ENCODE data around the gene GDPD4.

GDPD4 gene

DNA sequence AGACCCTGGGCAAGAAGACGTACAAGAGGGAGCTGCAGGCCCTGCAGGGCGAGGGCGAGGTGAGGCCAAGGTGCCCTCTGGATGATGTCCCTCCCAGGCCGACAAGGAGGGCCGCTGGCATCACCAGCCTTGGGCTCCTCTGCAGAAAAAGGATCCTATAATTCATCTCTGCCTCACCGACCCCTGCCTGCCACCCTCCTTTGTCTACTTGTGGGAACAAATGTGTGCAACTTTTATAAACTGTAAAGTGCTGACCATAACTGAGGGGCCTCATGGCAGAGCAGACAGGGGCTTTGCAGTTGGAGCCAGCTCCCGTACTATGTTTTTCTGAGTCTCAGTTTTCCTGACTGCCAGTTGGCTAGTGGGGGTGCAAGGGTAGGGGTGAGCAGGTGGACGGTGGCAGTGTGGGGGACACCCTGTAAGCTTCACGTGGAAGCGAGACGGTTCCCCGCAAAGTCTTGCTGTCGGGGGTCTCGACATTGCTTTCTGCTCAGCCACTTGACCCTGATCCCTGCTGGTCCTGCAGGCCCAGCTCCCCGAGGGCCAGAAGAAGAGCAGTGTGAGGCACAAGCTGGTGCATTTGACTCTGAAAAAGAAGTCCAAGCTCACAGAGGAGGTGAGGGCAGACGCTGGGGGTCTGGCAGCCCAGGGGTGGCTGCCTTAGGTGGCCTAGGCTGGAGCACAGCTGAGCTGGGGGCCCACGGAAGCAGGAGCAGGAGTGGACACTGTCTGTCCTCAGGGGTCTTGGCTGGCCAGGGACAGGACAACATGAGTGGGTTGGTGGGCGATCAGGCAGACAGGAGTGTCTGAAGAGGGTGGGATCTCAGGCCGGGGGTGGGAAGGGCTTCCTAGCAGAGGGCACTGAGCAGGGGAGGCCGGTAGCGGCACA lies 118.7 kb downstream of the GDPD4 start:
- CTCF ChIA-PET, result interaction anchor here (0.8 kb wide), 1 partner anchor 59 kb away, joined by 3 read pairs; no protein-coding TSS in a partner anchor
- Histone ChIP-seq H3K27ac (ENCODE audit: extremely low read depth, low read depth, low read length) (no peak overlapping the region), H3K36me3 (ENCODE audit: control insufficient read depth in 2 of 2, insufficient read depth in 1 of 2, low read length in 2 of 2) (no peaks in the 10 kb centered on the region), H3K4me3 (ENCODE audit: low read depth, low read length) (no peak overlapping the region), H3K9me3 (ENCODE audit: control insufficient read depth, insufficient read depth, low read depth, low read length) (no peaks in the 10 kb centered on the region), H3K4me1 (ENCODE audit: control insufficient read depth, insufficient read depth, low read length) (no peaks in the 10 kb centered on the region)
- TF ChIP-seq ZNF768 (tag by site-specific recombination; IDR thresholded peaks at IDR 0.05) (no peak), ZNF843 (tag by site-specific recombination; IDR thresholded peaks at IDR 0.05) (no peak), ZNF596 (tag by site-specific recombination; IDR thresholded peaks at IDR 0.05) (no peak), ZNF792 (tag by site-specific recombination; IDR thresholded peaks at IDR 0.05) (no peak), ZNF266 (tag by site-specific recombination; IDR thresholded peaks at IDR 0.05; ENCODE audit: low read depth) (no peak), ZFP37 (tag by site-specific recombination; IDR thresholded peaks at IDR 0.05) (no peak), ZNF391 (tag by site-specific recombination; IDR thresholded peaks at IDR 0.05; ENCODE audit: borderline replicate concordance, low read depth) (no peak), ZBTB7A (tag by site-specific recombination; IDR thresholded peaks at IDR 0.05; ENCODE audit: low read depth) (no peak), KLF16 (tag by site-specific recombination; IDR thresholded peaks at IDR 0.05) (no peak), ZNF830 (tag by site-specific recombination; IDR thresholded peaks at IDR 0.05; ENCODE audit: low read depth) (no peak)
- TF ChIP-seq, protein P1, sequence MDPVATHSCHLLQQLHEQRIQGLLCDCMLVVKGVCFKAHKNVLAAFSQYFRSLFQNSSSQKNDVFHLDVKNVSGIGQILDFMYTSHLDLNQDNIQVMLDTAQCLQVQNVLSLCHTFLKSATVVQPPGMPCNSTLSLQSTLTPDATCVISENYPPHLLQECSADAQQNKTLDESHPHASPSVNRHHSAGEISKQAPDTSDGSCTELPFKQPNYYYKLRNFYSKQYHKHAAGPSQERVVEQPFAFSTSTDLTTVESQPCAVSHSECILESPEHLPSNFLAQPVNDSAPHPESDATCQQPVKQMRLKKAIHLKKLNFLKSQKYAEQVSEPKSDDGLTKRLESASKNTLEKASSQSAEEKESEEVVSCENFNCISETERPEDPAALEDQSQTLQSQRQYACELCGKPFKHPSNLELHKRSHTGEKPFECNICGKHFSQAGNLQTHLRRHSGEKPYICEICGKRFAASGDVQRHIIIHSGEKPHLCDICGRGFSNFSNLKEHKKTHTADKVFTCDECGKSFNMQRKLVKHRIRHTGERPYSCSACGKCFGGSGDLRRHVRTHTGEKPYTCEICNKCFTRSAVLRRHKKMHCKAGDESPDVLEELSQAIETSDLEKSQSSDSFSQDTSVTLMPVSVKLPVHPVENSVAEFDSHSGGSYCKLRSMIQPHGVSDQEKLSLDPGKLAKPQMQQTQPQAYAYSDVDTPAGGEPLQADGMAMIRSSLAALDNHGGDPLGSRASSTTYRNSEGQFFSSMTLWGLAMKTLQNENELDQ (tag by site-specific recombination; IDR thresholded peaks at IDR 0.05; ENCODE audit: low read depth), result no peak
- POLR2A ChIA-PET, result no interaction called here

DNA sequence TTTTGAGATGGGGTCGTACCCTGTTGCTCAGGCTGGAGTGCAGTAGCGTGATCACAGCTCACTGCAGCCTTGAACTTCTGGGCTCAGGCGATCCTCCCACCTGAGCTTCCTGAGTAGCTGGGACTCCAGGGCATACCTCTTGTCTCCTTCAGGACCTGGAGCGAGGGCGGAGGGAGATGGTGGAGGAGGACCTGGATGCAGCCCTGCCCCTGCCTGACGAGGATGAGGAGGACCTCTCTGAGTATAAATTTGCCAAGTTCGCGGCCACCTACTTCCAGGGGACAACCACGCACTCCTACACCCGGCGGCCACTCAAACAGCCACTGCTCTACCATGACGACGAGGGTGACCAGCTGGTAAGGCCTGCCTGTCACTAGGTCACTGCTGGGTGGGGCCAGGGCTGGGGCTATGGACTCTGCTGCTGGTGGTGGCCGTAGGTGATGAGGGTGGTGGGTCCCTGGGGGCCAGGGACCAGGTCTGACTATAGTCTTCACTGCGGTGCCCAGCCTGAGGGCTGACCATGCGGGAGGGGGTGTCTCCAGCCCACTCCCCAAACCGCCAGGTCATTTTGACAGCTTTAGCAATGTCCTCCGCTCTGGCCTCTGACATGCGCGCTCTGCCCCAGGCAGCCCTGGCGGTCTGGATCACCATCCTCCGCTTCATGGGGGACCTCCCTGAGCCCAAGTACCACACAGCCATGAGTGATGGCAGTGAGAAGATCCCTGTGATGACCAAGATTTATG lies 119.5 kb downstream of the GDPD4 start:
- ChIA-PET POLR2A (no interaction called here), CTCF (interaction anchor here (0.6 kb wide), 1 partner anchor 439 kb away, joined by 3 read pairs; no protein-coding TSS in a partner anchor)
- Histone ChIP-seq H3K27ac (ENCODE audit: extremely low read depth, low read depth, low read length) (no peak overlapping the region), H3K9me3 (ENCODE audit: control insufficient read depth, insufficient read depth, low read depth, low read length) (no peaks in the 10 kb centered on the region), H3K4me1 (ENCODE audit: control insufficient read depth, insufficient read depth, low read length) (no peaks in the 10 kb centered on the region), H3K4me3 (ENCODE audit: low read depth, low read length) (no peak overlapping the region), H3K36me3 (ENCODE audit: control insufficient read depth in 2 of 2, insufficient read depth in 1 of 2, low read length in 2 of 2) (no peaks in the 10 kb centered on the region)
- TF ChIP-seq ZSCAN18 (tag by site-specific recombination; IDR thresholded peaks at IDR 0.05) (no peak), ZNF629 (tag by site-specific recombination; IDR thresholded peaks at IDR 0.05) (no peak), ZNF677 (tag by site-specific recombination; IDR thresholded peaks at IDR 0.05) (no peak), ZNF623 (tag by site-specific recombination; IDR thresholded peaks at IDR 0.05) (no peak), MYNN (tag by site-specific recombination; IDR thresholded peaks at IDR 0.05; ENCODE audit: borderline replicate concordance) (no peak), ZNF274 (IDR thresholded peaks at IDR 0.05; ENCODE audit: low read length) (no peak), ZNF274 (tag by site-specific recombination; IDR thresholded peaks at IDR 0.05; ENCODE audit: borderline replicate concordance) (no peak), KLF7 (tag by site-specific recombination; IDR thresholded peaks at IDR 0.05; ENCODE audit: borderline replicate concordance) (no peak), ZNF423 (tag by site-specific recombination; IDR thresholded peaks at IDR 0.05) (no peak), PRDM10 (tag by site-specific recombination; IDR thresholded peaks at IDR 0.05) (no peak), ZNF791 (tag by site-specific recombination; IDR thresholded peaks at IDR 0.05) (no peak), ZNF626 (tag by site-specific recombination; IDR thresholded peaks at IDR 0.05) (no peak), AEBP2 (tag by site-specific recombination; IDR thresholded peaks at IDR 0.05; ENCODE audit: borderline replicate concordance) (no peak), ZNF174 (tag by site-specific recombination; IDR thresholded peaks at IDR 0.05) (no peak)

All from HEK293 (cell line).